H1 (cell line): Measurements from ENCODE around the gene PLEKHH2. TPM values are rescaled to one million over a fixed set of nuclear protein-coding genes. Genes with fewer than 3 reads are reported as not detected.

Experiments used
- CTCF ChIA-PET: fragments of 300-600 bp; sonication (Branson Sonifier 250); formaldehyde crosslinking; loops from one replicate; lab custom pipeline; 2021; ENCODE audit not compliant: partially characterized antibody; lab: Charles Lee
- POLR2A ChIA-PET: fragments of 300-600 bp; sonication (Branson Sonifier 250); formaldehyde crosslinking; loops from one replicate; lab custom pipeline; 2021; ENCODE audit warnings: inconsistent platforms; ENCODE audit not compliant: partially characterized antibody; lab: Charles Lee
- DNase-seq, 2 experiments: peaks; one replicate each; pipeline versions ENCODE4 v3.0.0 to v3.0.0-alpha.2; 2010 to 2022; ENCODE audit warnings: low spot score in 2 of 2, low read depth in 1 of 2, mixed read lengths in 1 of 2
- FAIRE-seq: peaks from 2 replicates; lab custom pipeline; 2011; peaks lifted over from hg19 to GRCh38; lab: Jason Lieb, UNC
- H2AFZ ChIP-seq: 2 replicates; pipeline ENCODE4 v1.8.1; 2012; ENCODE audit warnings: low read length, inconsistent platforms
- H2AK5ac ChIP-seq: 2 replicates; pipeline ENCODE4 v1.6.1; 2013; ENCODE audit warnings: low read depth, low read length
- H2BK120ac ChIP-seq: replicated peaks from 2 replicates; pipeline ENCODE3; 2013; ENCODE audit warnings: low read depth, low read length, inconsistent platforms
- H2BK12ac ChIP-seq: 2 replicates; pipeline ENCODE4 v1.6.1; 2013; ENCODE audit warnings: low read depth, low read length
- H2BK15ac ChIP-seq: 2 replicates; pipeline ENCODE4 v1.6.1; 2013; ENCODE audit warnings: low read length
- H2BK20ac ChIP-seq: 2 replicates; pipeline ENCODE4 v1.6.1; 2013; ENCODE audit warnings: low read length
- H2BK5ac ChIP-seq: 2 replicates; pipeline ENCODE4 v1.6.1; 2013; ENCODE audit warnings: low read depth, low read length
- H3K14ac ChIP-seq: 2 replicates; pipeline ENCODE4 v1.6.1; 2013; ENCODE audit warnings: inconsistent platforms; ENCODE audit not compliant: insufficient read length
- H3K18ac ChIP-seq: 2 replicates; pipeline ENCODE4 v1.6.1; 2013; ENCODE audit warnings: low read length; ENCODE audit errors: extremely low read depth
- H3K23ac ChIP-seq: 2 replicates; pipeline ENCODE4 v1.6.1; 2013; ENCODE audit warnings: inconsistent platforms; ENCODE audit not compliant: insufficient read length
- H3K23me2 ChIP-seq: 2 replicates; pipeline ENCODE4 v1.6.1; 2013; ENCODE audit warnings: low read depth, low read length
- H3K27ac ChIP-seq: 2 replicates; pipeline ENCODE4 v1.6.1; 2011; ENCODE audit warnings: low read depth, low read length, inconsistent platforms
- H3K27me3 ChIP-seq, 4 experiments: replicated peaks in 1 of 4; 1 replicate in 1 of 4; 2 replicates in 3 of 4; pipeline versions ENCODE4 v1.6.1 to v1.8.1; 2011 to 2013; ENCODE audit warnings: low read length in 3 of 4, mild to moderate bottlenecking in 3 of 4, inconsistent platforms in 2 of 4, mixed read lengths in 2 of 4, moderate library complexity in 1 of 4; ENCODE audit not compliant: control insufficient read depth in 3 of 4, insufficient read depth in 3 of 4; ENCODE audit errors: extremely low read depth in 1 of 4
- H3K36me3 ChIP-seq, 4 experiments: 2 replicates each; pipeline versions ENCODE4 v1.6.1 to v1.8.1; 2011 to 2013; ENCODE audit warnings: mild to moderate bottlenecking in 4 of 4, low read length in 3 of 4, moderate library complexity in 2 of 4, control low read depth in 1 of 4, inconsistent platforms in 1 of 4; ENCODE audit not compliant: insufficient read depth in 4 of 4, control insufficient read depth in 2 of 4
- H3K4ac ChIP-seq: replicated peaks from 2 replicates; pipeline ENCODE3; 2013; ENCODE audit warnings: low read length, low read depth, mixed read lengths, inconsistent platforms; ENCODE audit not compliant: insufficient read length
- H3K4me1 ChIP-seq, 4 experiments: replicated peaks in 1 of 4; 1 replicate in 1 of 4; 2 replicates in 3 of 4; pipeline versions ENCODE4 v1.6.1 to v1.8.1; 2011 to 2013; ENCODE audit warnings: low read length in 3 of 4, inconsistent platforms in 2 of 4, mixed read lengths in 1 of 4; ENCODE audit not compliant: insufficient read depth in 4 of 4, control insufficient read depth in 3 of 4
- H3K4me2 ChIP-seq, 2 experiments: 2 replicates each; pipeline versions ENCODE4 v1.6.1 to v1.8.1; 2011 to 2013; ENCODE audit warnings: low read depth in 2 of 2, low read length in 2 of 2, control low read depth in 1 of 2, inconsistent platforms in 1 of 2, mild to moderate bottlenecking in 1 of 2; ENCODE audit not compliant: insufficient read depth in 1 of 2
- H3K4me3 ChIP-seq, 4 experiments: fragments of 200-600, 300-600 bp in 1 of 4; sonication (generic), shearing (Covaris generic), sonication (Bioruptor Twin) in 1 of 4; 2 replicates each; pipeline versions ENCODE4 v1.5.1 to v1.8.1; 2011 to 2016; ENCODE audit warnings: low read length in 4 of 4, low read depth in 3 of 4, control low read depth in 2 of 4, inconsistent platforms in 2 of 4, mild to moderate bottlenecking in 2 of 4, mixed read lengths in 1 of 4, moderate library complexity in 1 of 4; ENCODE audit not compliant: insufficient read depth in 2 of 4; ENCODE audit errors: extremely low read depth in 1 of 4
- H3K56ac ChIP-seq: replicated peaks from 2 replicates; pipeline ENCODE3; 2013; ENCODE audit warnings: low read depth, mild to moderate bottlenecking, mixed read lengths, low read length, inconsistent platforms; ENCODE audit not compliant: insufficient read length
- H3K79me1 ChIP-seq: 2 replicates; pipeline ENCODE4 v1.6.1; 2013; ENCODE audit warnings: low read depth, low read length, control low read depth
- H3K79me2 ChIP-seq, 2 experiments: 2 replicates each; pipeline versions ENCODE4 v1.6.1 to v1.8.1; 2012 to 2013; ENCODE audit warnings: low read length in 2 of 2, mild to moderate bottlenecking in 2 of 2, inconsistent platforms in 1 of 2; ENCODE audit not compliant: insufficient read depth in 2 of 2, control insufficient read depth in 1 of 2
- H3K9ac ChIP-seq, 4 experiments: replicated peaks in 1 of 4; 1 replicate in 1 of 4; 2 replicates in 3 of 4; pipeline versions ENCODE4 v1.6.1 to v1.8.1; 2011 to 2013; ENCODE audit warnings: low read depth in 3 of 4, low read length in 3 of 4, control low read depth in 2 of 4, mild to moderate bottlenecking in 2 of 4, moderate library complexity in 2 of 4, inconsistent platforms in 1 of 4; ENCODE audit errors: extremely low read depth in 1 of 4
- H3K9me3 ChIP-seq, 2 experiments: 2 replicates each; pipeline versions ENCODE4 v1.6.1 to v1.8.1; 2012 to 2013; ENCODE audit warnings: mild to moderate bottlenecking in 2 of 2, moderate library complexity in 2 of 2, control low read depth in 1 of 2, inconsistent platforms in 1 of 2, low read depth in 1 of 2, low read length in 1 of 2, mixed read lengths in 1 of 2; ENCODE audit not compliant: insufficient read depth in 2 of 2
- H4K20me1 ChIP-seq, 2 experiments: replicated peaks in 1 of 2; 2 replicates each; pipeline versions ENCODE3 to v1.8.1; 2011 to 2013; ENCODE audit warnings: inconsistent platforms in 2 of 2, low read length in 2 of 2, mild to moderate bottlenecking in 1 of 2; ENCODE audit not compliant: insufficient read depth in 2 of 2, control insufficient read depth in 1 of 2
- H4K5ac ChIP-seq: 2 replicates; pipeline ENCODE4 v1.6.1; 2013; ENCODE audit warnings: low read length, low read depth, mixed read lengths, inconsistent platforms; ENCODE audit not compliant: insufficient read length
- H4K8ac ChIP-seq: 2 replicates; pipeline ENCODE4 v1.8.0; 2013; ENCODE audit warnings: mild to moderate bottlenecking, moderate library complexity, low read length, inconsistent platforms; ENCODE audit not compliant: insufficient read depth; ENCODE audit errors: extremely low read depth
- H4K91ac ChIP-seq: replicated peaks from 2 replicates; pipeline ENCODE3; 2013; ENCODE audit warnings: low read length, mixed read lengths, inconsistent platforms; ENCODE audit not compliant: insufficient read length
- ASH2L ChIP-seq: fragments of 200-600, 300-600 bp; sonication (generic); IDR thresholded peaks from one replicate; pipeline ENCODE4 v1.7.1; 2017; ENCODE audit warnings: low read length
- BCL11A ChIP-seq, 2 experiments: IDR thresholded peaks; one replicate each; pipeline ENCODE4 v1.6.1; 2011; ENCODE audit warnings: low read depth in 2 of 2, low read length in 2 of 2, mild to moderate bottlenecking in 2 of 2
- EGR1 ChIP-seq: IDR thresholded peaks from 2 replicates; pipeline ENCODE4 v1.6.1; 2011; ENCODE audit warnings: low read depth, low read length, borderline replicate concordance
- GABPA ChIP-seq: IDR thresholded peaks from 2 replicates; pipeline ENCODE4 v1.6.1; 2011; ENCODE audit warnings: mild to moderate bottlenecking, low read length, moderate library complexity, borderline replicate concordance; ENCODE audit not compliant: insufficient read depth
- GTF2F1 ChIP-seq: IDR thresholded peaks from 2 replicates; pipeline ENCODE4 v1.6.1; 2012; ENCODE audit warnings: low read depth, low read length, improper control_type of control experiment, borderline replicate concordance
- HDAC2 ChIP-seq, 2 experiments: fragments of 300-600 bp in 1 of 2; sonication (generic) in 1 of 2; IDR thresholded peaks; 2 replicates each; pipeline ENCODE4 v1.6.1; 2011 to 2012; ENCODE audit warnings: low read depth in 2 of 2, low read length in 2 of 2, mild to moderate bottlenecking in 2 of 2, moderate library complexity in 2 of 2, borderline replicate concordance in 1 of 2, inconsistent platforms in 1 of 2
- HDAC6 ChIP-seq: IDR thresholded peaks from one replicate; pipeline ENCODE4 v1.7.1; 2012; ENCODE audit warnings: low read depth, mild to moderate bottlenecking, inconsistent platforms, low read length, moderate library complexity
- MAFK ChIP-seq: IDR thresholded peaks from 2 replicates; pipeline ENCODE4 v1.6.1; 2012; ENCODE audit warnings: low read depth, mild to moderate bottlenecking, improper control_type of control experiment, low read length
- NRF1 ChIP-seq: IDR thresholded peaks from 2 replicates; pipeline ENCODE4 v1.6.1; 2011; ENCODE audit warnings: mild to moderate bottlenecking, low read depth, low read length, improper control_type of control experiment
- RAD21 ChIP-seq, 2 experiments: IDR thresholded peaks in 1 of 2; conservative IDR thresholded peaks in 1 of 2; 2 replicates each; pipeline ENCODE4 v1.6.1; 2011; ENCODE audit warnings: low read depth in 2 of 2, low read length in 2 of 2, improper control_type of control experiment in 1 of 2, inconsistent platforms in 1 of 2, mild to moderate bottlenecking in 1 of 2, moderate library complexity in 1 of 2
- RFX5 ChIP-seq: IDR thresholded peaks from 2 replicates; pipeline ENCODE4 v1.6.1; 2011; ENCODE audit warnings: low read depth, low read length, improper control_type of control experiment, borderline replicate concordance
- SIX5 ChIP-seq: IDR thresholded peaks from 2 replicates; pipeline ENCODE4 v1.6.1; 2011; ENCODE audit warnings: mild to moderate bottlenecking, low read depth, low read length
- SP1 ChIP-seq: IDR thresholded peaks from 2 replicates; pipeline ENCODE4 v1.6.1; 2011; ENCODE audit warnings: low read depth, low read length
- TBP ChIP-seq: IDR thresholded peaks from 2 replicates; pipeline ENCODE4 v1.6.1; 2011; ENCODE audit warnings: low read depth, low read length, improper control_type of control experiment
- WGBS, 2 experiments: shearing (Covaris generic) in 1 of 2; methylation state at CpG; one replicate each; pipeline versions ENCODE4 v1.1.6 to v1.1.7; 2013 to 2015; ENCODE audit warnings: low lambda C conversion rate in 2 of 2, mixed read lengths in 2 of 2, inconsistent platforms in 1 of 2, low coverage in 1 of 2, missing lambda C conversion rate in 1 of 2; ENCODE audit not compliant: insufficient replicate concordance in 2 of 2, insufficient coverage in 1 of 2, insufficient read length in 1 of 2; ENCODE audit errors: extremely low coverage in 1 of 2, missing lambda C conversion rate in 1 of 2; 5-methylcytosine and 5-hydroxymethylcytosine counted together
- polyA plus RNA-seq, 7 experiments: library from polyadenylated mRNA; depleted of rRNA in 3 of 7; stranded (reverse) in 5 of 7; unstranded in 2 of 7; fragments of >200 nt in 5 of 7; fragments of 200-250 nt in 2 of 7; gene quantifications; 1 replicate in 5 of 7; 2 replicates in 1 of 7; 4 replicates in 1 of 7; pipeline versions ENCODE4 v1.2.1 to v1.2.3, GENCODE V29; 2011 to 2013; ENCODE audit warnings: missing spikeins in 2 of 7, mixed read lengths in 2 of 7
- total RNA-seq: library from RNA; stranded (reverse); fragmentation: NEBNext Ultra II Directional; extraction: Animal tissue kit (Norgen Biotek cat#: 25700); gene quantifications from 2 replicates; pipeline ENCODE4 v1.2.1, GENCODE V29; 2021

PLEKHH2 gene
- total and polyA plus RNA-seq, 2 of the 8 experiments (the other 6 are each of a cell fraction or from before 2014, with no cell fraction given), result 2.2 to 5.0 TPM

DNA sequence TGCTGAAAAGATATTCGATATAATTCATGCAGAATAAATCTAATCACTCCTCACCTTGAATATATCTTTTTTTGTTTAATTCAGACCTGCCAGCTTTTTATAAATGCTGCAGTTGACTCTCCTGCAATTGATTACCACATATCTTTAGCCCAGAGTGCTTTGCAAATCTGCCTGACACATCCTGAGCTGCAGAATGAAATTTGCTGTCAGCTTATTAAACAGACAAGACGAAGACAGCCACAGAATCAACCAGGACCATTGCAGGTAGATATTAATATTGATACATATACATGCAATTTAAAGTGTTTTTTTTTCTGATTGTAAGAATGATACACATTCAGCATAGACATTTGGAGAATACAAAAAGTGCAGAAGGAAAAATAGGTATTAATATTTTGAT is 101.2 kb downstream of the PLEKHH2 start:
- H3K4me1 ChIP-seq, result no peaks in the 10 kb centered on the region
- no peak overlapping the region for H2BK20ac ChIP-seq
- no peak overlapping the region for H3K27ac ChIP-seq
- no peaks in the 10 kb centered on the region for H3K9me3 ChIP-seq
- no peaks in the 10 kb centered on the region for H3K79me2 ChIP-seq
- FAIRE-seq (no peak), DNase-seq (no peak)
- 90% methylated on average over 2 of the region's 2 CpGs; no CpG with 5 or more reads in 1 of the 2 experiments for WGBS, 2 experiments
- H2AFZ ChIP-seq, result no peak overlapping the region
- H3K27me3 ChIP-seq, result no peaks in the 10 kb centered on the region
- H2BK15ac ChIP-seq, result no peak overlapping the region
- POLR2A ChIA-PET, result no interaction called here
- no peak overlapping the region for H3K4me3 ChIP-seq
- H4K91ac ChIP-seq, result no peak overlapping the region
- H2AK5ac ChIP-seq, result no peak overlapping the region
- H3K9ac ChIP-seq, result no peak overlapping the region
- H3K56ac ChIP-seq, result no peak overlapping the region
- no peak overlapping the region for H3K4me2 ChIP-seq
- no peaks in the 10 kb centered on the region for H4K20me1 ChIP-seq
- no peak overlapping the region for H3K18ac ChIP-seq
- no peak overlapping the region for H3K14ac ChIP-seq
- TF ChIP-seq SIX5, result no peak
- no peak for TF ChIP-seq GTF2F1
- TF ChIP-seq BCL11A (IDR thresholded peaks at IDR 0.05; ENCODE audit: low read depth in 2 of 2, low read length in 2 of 2), result no peak
- TF ChIP-seq EGR1, result no peak
- no peak for TF ChIP-seq MAFK
- no peak for TF ChIP-seq NRF1
- no peak for TF ChIP-seq RAD21 (IDR thresholded peaks at IDR 0.05 in 1 of 2, conservative IDR thresholded peaks at IDR 0.05 in 1 of 2; ENCODE audit: low read depth in 2 of 2, low read length in 2 of 2)
- no peak for TF ChIP-seq TBP
- TF ChIP-seq HDAC6, result no peak
- no peak for TF ChIP-seq RFX5
- TF ChIP-seq ASH2L, result no peak
- TF ChIP-seq SP1, result no peak
- no peak for TF ChIP-seq GABPA
- TF ChIP-seq HDAC2 (IDR thresholded peaks at IDR 0.05; ENCODE audit: borderline replicate concordance in 1 of 2, low read depth in 2 of 2, low read length in 2 of 2), result no peak
- no peak overlapping the region for H4K5ac ChIP-seq
- no peak overlapping the region for H2BK120ac ChIP-seq
- H4K8ac ChIP-seq, result no peak overlapping the region
- no peaks in the 10 kb centered on the region; the same call in 1 of the 2 replicates for H3K79me1 ChIP-seq
- no peak overlapping the region for H2BK5ac ChIP-seq
- no peak overlapping the region for H2BK12ac ChIP-seq
- CTCF ChIA-PET, result no interaction called here
- H3K23me2 ChIP-seq, result no peaks in the 10 kb centered on the region
- no peak overlapping the region for H3K23ac ChIP-seq
- no peaks in the 10 kb centered on the region for H3K36me3 ChIP-seq
- H3K4ac ChIP-seq, result no peak overlapping the region
